Cardiac fibroblast (primary cell): ENCODE data around the gene SLC17A9.

Source experiments
- DNase-seq, 2 donors: peaks; one replicate each; pipeline versions ENCODE4 v3.0.0 to v3.0.0-alpha.2; 2010; ENCODE audit warnings: low read depth in 2 of 2
- H3K4me3 ChIP-seq, 2 donors: replicated peaks in 1 of 2; 1 replicate in 1 of 2; 2 replicates in 1 of 2; pipeline ENCODE4 v1.5.1; 2011; ENCODE audit warnings: low read depth in 2 of 2, low read length in 2 of 2, mild to moderate bottlenecking in 2 of 2, moderate library complexity in 1 of 2
- CTCF ChIP-seq: IDR thresholded peaks from one replicate; pipeline ENCODE4 v1.5.1; 2011; ENCODE audit warnings: low read depth, mild to moderate bottlenecking, low read length, inconsistent platforms

The SLC17A9 gene

DNA sequence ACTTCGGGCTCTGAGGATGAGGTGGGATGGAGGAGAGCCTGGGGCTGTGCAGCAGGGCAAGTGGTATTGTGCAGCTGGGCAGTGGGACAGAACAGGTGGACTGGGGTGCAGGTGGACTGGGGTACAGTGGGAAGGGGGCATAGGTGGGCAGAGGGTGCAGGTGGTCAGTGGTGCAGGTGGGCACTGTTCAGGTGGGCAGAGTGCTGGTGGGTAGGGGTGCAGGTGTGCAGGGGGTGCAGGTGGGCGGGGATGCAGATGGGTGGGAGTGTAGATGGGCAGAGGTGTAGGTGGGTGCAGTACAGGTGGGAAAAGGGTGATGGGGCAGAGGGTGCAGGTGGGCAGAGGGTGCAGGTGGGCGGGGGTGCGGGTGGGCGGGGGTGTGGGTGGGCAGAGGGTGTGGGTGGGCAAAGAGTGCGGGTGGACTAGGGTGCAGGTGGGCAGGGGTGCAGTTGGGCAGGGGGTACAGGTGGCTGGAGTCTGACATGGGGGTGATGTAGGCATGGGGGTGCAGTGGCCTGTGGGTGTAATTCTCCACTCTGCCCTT, 33.8 kb downstream of the SLC17A9 start:
- H3K4me3 ChIP-seq: no peak overlapping the region
- DNase-seq: no peak
- TF ChIP-seq CTCF: no peak

DNA sequence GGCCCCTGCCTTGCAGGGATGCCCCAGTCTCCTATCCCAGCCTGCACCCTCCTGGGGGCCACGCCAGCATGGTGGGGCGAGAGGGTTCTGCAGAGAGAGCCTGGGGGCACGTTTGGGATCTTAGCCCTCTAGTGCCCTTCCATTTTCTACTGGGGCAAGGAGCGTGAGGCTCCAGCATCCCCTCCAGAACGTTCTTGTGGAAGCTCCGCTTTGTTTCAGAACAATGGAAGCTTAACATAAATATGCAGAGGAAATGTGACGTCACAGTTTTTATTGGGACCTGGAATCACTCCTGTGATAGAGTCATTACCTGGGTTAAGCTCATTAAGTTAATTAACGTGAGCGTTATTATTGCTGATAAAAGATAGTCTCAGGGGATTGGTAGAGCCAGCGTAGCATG, 34.6 kb downstream of the SLC17A9 start:
- no peak for TF ChIP-seq CTCF
- no peak overlapping the region for H3K4me3 ChIP-seq
- DNase-seq: no peak

GRCh38 chr20:62989201-62989601, 36.7 kb downstream of the SLC17A9 start:
- no peak for DNase-seq
- no peak for TF ChIP-seq CTCF
- H3K4me3 ChIP-seq: no peak overlapping the region

- no peak for TF ChIP-seq CTCF
- DNase-seq: no peak
- no peak overlapping the region for H3K4me3 ChIP-seq
Measured at GRCh38 chr20:62990306-62990825, 37.9 kb downstream of the SLC17A9 start.

DNA sequence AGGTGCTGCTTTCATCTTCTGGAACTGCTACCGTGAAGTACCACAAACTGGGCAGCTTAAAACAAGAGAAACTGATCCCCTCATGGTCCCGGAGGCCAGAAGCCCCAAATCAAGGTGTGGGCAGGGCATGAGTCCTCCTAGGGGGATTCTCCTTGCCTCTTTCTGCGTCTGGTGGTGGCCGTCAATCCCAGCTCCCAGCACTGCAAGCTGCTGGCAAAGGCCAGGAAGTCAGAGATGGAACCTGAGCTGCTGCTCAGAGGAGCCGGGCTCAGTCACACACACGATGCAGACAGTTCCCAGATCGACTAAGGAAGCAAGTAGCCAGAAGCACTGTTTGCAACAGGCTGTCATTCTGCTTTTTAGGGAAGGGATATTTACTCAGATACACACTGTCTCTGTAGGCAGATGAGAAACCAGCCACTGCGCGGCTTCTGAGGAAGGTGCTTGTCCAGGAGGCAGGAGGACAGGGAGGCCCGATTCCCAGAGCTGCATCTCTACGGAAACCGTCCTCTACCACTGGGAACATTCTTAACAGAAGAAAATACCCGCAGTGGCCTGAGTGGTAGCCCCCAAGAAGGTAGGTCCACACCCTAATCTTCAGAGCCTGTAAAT, 38.8 kb downstream of the SLC17A9 start:
- H3K4me3 ChIP-seq: no peak overlapping the region
- DNase-seq: no peak
- no peak for TF ChIP-seq CTCF

- no peak for DNase-seq
- no peak overlapping the region for H3K4me3 ChIP-seq
- TF ChIP-seq CTCF: no peak
Measured at GRCh38 chr20:62991863-62992262, 39.4 kb downstream of the SLC17A9 start.
